Stomach (tissue), 4 donors: ENCODE results near the gene DCX.

Experiments
- EP300 ChIP-seq: sonication (generic); formaldehyde crosslinking; IDR thresholded peaks from one replicate; pipeline ENCODE4 v1.6.1; 2017; ENCODE audit warnings: antibody characterized with exemption
- POLR2A ChIP-seq, 4 donors: fragments of 450-650 bp; IDR thresholded peaks; one replicate each; pipeline ENCODE4 v1.6.1; 2016; ENCODE audit warnings: antibody characterized with exemption in 4 of 4, control low read depth in 2 of 4, mild to moderate bottlenecking in 1 of 4, moderate library complexity in 1 of 4
- POLR2AphosphoS5 ChIP-seq, 3 donors: sonication (generic); formaldehyde crosslinking; IDR thresholded peaks; one replicate each; pipeline ENCODE4 v1.6.1; 2016; ENCODE audit warnings: antibody characterized with exemption in 3 of 3
- TF ChIP-seq, protein P1 (sequence below), 7 experiments: fragments of 450-650 bp in 4 of 7; fragments of 200-600 bp in 3 of 7; sonication (generic) in 3 of 7; IDR thresholded peaks; one replicate each; pipeline ENCODE4 v1.5.1; 2016 to 2019; ENCODE audit warnings: antibody characterized with exemption in 7 of 7, control low read depth in 2 of 7, mild to moderate bottlenecking in 1 of 7

DNA sequence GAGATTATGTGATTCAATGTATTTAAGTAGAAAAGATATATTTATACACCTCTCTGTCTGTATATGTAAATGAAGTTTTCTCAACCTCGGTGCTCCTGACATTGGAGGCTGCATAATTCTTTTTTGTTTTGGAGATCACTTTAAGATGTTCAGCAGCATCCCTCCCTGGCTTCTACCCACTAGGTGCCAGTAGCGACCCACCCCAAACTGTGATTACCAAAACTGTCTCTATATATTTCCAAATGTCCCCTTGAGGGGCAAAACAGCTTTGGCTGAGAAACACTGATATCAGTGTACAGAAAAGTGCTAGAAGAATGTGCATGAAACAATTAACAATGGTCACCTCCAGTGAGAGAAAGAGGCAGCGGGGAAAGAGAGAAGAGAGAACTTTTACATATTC lies 51.2 kb downstream of the DCX start:
- no peak for TF ChIP-seq POLR2A (IDR thresholded peaks at IDR 0.05)
- TF ChIP-seq POLR2AphosphoS5 (IDR thresholded peaks at IDR 0.05), result no peak
- TF ChIP-seq, protein P1, sequence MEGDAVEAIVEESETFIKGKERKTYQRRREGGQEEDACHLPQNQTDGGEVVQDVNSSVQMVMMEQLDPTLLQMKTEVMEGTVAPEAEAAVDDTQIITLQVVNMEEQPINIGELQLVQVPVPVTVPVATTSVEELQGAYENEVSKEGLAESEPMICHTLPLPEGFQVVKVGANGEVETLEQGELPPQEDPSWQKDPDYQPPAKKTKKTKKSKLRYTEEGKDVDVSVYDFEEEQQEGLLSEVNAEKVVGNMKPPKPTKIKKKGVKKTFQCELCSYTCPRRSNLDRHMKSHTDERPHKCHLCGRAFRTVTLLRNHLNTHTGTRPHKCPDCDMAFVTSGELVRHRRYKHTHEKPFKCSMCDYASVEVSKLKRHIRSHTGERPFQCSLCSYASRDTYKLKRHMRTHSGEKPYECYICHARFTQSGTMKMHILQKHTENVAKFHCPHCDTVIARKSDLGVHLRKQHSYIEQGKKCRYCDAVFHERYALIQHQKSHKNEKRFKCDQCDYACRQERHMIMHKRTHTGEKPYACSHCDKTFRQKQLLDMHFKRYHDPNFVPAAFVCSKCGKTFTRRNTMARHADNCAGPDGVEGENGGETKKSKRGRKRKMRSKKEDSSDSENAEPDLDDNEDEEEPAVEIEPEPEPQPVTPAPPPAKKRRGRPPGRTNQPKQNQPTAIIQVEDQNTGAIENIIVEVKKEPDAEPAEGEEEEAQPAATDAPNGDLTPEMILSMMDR (IDR thresholded peaks at IDR 0.05), result no peak
- TF ChIP-seq EP300, result no peak
